ENCODE measurements around the gene DCAF8.

Gene DCAF8

GRCh38 chr1:160197231-160197630, 65.1 kb downstream of the DCAF8 start:
- no peak for DNase-seq

- DNase-seq, result no peak
These were observed 66.2 kb downstream of the DCAF8 start for GRCh38 chr1:160196143-160196542.

GRCh38 chr1:160194737-160195059, 67.7 kb downstream of the DCAF8 start:
- DNase-seq, result no peak

GRCh38 chr1:160193832-160194736, 68.3 kb downstream of the DCAF8 start:
- DNase-seq, result no peak

GRCh38 chr1:160193091-160193819, 69.1 kb downstream of the DCAF8 start:
- DNase-seq, result peak; percentile 62

- no peak for DNase-seq
These were observed 70.1 kb downstream of the DCAF8 start for GRCh38 chr1:160192234-160192633.

GRCh38 chr1:160191756-160192155, 70.6 kb downstream of the DCAF8 start:
- no peak for DNase-seq

- DNase-seq, result no peak
These were observed 72.4 kb downstream of the DCAF8 start, which contains the start of gene CASQ1 for GRCh38 chr1:160189649-160190625. Gene CASQ1, plus strand, starts transcription at chr1:160190575. Its CDS starts 177 bp downstream, at chr1:160190752.

GRCh38 chr1:160188341-160188740, 74.0 kb downstream of the DCAF8 start:
- DNase-seq, result no peak

- no peak for DNase-seq
These were observed 74.9 kb downstream of the DCAF8 start for GRCh38 chr1:160187407-160187806.

GRCh38 chr1:160186729-160187128, 75.6 kb downstream of the DCAF8 start:
- DNase-seq, result no peak

- no peak for DNase-seq
These were observed 76.1 kb downstream of the DCAF8 start for GRCh38 chr1:160186246-160186645.

GRCh38 chr1:160179336-160179735, 83.0 kb downstream of the DCAF8 start:
- no peak for DNase-seq

- DNase-seq, result no peak
These were observed 83.6 kb downstream of the DCAF8 start for GRCh38 chr1:160178731-160179130.

- DNase-seq, result no peak
These were observed 84.7 kb downstream of the DCAF8 start for GRCh38 chr1:160177667-160178066.

GRCh38 chr1:160177231-160177630, 85.1 kb downstream of the DCAF8 start:
- no peak for DNase-seq

GRCh38 chr1:160171980-160172379, 90.4 kb downstream of the DCAF8 start:
- DNase-seq, result no peak

GRCh38 chr1:160171354-160171753, 91.0 kb downstream of the DCAF8 start:
- no peak for DNase-seq

GRCh38 chr1:160169553-160170399, 92.6 kb downstream of the DCAF8 start:
- no peak for DNase-seq

GRCh38 chr1:160168609-160169369, 93.6 kb downstream of the DCAF8 start:
- no peak for DNase-seq

- no peak for DNase-seq
These were observed 94.3 kb downstream of the DCAF8 start for GRCh38 chr1:160168016-160168415.
